Prostate gland (tissue), 2 donors: ENCODE results near the gene ARHGAP40.

Source experiments
- CTCF ChIP-seq, 4 experiments: fragments of 200-600 bp in 2 of 4; fragments of 450-650 bp in 2 of 4; sonication (generic) in 2 of 4; IDR thresholded peaks; 1 replicate in 3 of 4; 2 replicates in 1 of 4; pipeline ENCODE4 v1.5.1; 2016 to 2019; ENCODE audit warnings: antibody characterized with exemption in 4 of 4, mild to moderate bottlenecking in 2 of 4, moderate library complexity in 2 of 4
- POLR2A ChIP-seq: fragments of 450-650 bp; IDR thresholded peaks from one replicate; pipeline ENCODE4 v1.6.1; 2016; ENCODE audit warnings: antibody characterized with exemption, mild to moderate bottlenecking
- POLR2AphosphoS5 ChIP-seq: sonication (generic); formaldehyde crosslinking; IDR thresholded peaks from one replicate; pipeline ENCODE4 v1.6.1; 2017; ENCODE audit warnings: antibody characterized with exemption

GRCh38 chr20:38698541-38698940 is 96.9 kb downstream of the ARHGAP40 start:
- no peak for TF ChIP-seq CTCF (IDR thresholded peaks at IDR 0.05)
- TF ChIP-seq POLR2A = no peak
- no peak for TF ChIP-seq POLR2AphosphoS5
